ENCODE measurements around the gene GBF1. TPM values are rescaled to one million over a fixed set of nuclear protein-coding genes. Genes with fewer than 3 reads are reported as not detected.

GBF1 gene
- polyA plus RNA-seq, 1 donor from 2014 or later: 14.9 TPM

DNA sequence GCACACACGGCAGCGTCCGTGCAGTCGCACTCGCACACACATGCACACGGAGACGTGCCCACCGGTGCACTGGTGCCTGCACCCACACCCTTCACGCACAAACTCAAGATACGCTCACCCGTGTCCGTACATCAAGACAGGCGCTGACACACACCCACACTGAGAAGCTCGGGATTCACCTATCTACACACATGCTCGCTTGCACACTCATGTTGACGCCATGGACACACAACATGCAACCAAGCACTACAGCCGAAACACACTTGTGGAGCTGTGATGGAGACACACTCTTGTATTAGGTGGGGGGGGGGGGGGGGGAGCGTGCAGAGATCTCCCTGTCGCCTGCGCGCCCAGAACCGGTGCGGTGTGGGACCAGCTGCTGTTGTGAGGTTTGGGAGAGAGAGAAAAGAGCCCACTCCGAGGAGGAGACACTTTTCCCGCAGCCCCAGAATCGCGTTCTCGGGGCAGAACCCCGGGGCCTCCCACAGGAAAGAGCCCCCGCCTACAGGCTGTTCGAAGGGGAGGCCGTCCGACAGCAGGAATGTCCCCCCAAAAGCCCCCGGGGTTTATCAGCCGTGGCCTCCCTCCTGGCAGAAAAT, 149.6 kb downstream of the GBF1 start:
- no peaks in the 10 kb centered on the region for H4K20me1 ChIP-seq (ENCODE audit: insufficient read depth)
- no peak overlapping the region for H3K27ac ChIP-seq (ENCODE audit: low read length)
- peak overlapping the region; percentile 73 for H3K4me3 ChIP-seq (ENCODE audit: low read length)
- H3K9ac ChIP-seq (ENCODE audit: low read length): peak overlapping the region; percentile 39
- no peaks in the 10 kb centered on the region for H3K9me2 ChIP-seq (ENCODE audit: insufficient read depth, low read length)
- no peaks in the 10 kb centered on the region for H3K79me2 ChIP-seq (replicated peaks; ENCODE audit: insufficient read depth, low read length)
- H3K36me3 ChIP-seq (ENCODE audit: insufficient read depth, low read length): no peaks in the 10 kb centered on the region
- peaks cover 32% of the 10 kb centered on the region for H3K27me3 ChIP-seq (ENCODE audit: insufficient read depth, low read depth, low read length)
- H3F3A ChIP-seq (ENCODE audit: insufficient read depth, low read length, poor library complexity, severe bottlenecking): no peaks in the 10 kb centered on the region
- H2AFZ ChIP-seq (ENCODE audit: low read depth, low read length): no peak overlapping the region
- H3K9me3 ChIP-seq (ENCODE audit: low read length): no peaks in the 10 kb centered on the region
- TF ChIP-seq, protein P1, sequence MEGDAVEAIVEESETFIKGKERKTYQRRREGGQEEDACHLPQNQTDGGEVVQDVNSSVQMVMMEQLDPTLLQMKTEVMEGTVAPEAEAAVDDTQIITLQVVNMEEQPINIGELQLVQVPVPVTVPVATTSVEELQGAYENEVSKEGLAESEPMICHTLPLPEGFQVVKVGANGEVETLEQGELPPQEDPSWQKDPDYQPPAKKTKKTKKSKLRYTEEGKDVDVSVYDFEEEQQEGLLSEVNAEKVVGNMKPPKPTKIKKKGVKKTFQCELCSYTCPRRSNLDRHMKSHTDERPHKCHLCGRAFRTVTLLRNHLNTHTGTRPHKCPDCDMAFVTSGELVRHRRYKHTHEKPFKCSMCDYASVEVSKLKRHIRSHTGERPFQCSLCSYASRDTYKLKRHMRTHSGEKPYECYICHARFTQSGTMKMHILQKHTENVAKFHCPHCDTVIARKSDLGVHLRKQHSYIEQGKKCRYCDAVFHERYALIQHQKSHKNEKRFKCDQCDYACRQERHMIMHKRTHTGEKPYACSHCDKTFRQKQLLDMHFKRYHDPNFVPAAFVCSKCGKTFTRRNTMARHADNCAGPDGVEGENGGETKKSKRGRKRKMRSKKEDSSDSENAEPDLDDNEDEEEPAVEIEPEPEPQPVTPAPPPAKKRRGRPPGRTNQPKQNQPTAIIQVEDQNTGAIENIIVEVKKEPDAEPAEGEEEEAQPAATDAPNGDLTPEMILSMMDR (IDR thresholded peaks at IDR 0.05; ENCODE audit: poor library complexity, severe bottlenecking): no peak
- TF ChIP-seq RAD21 (conservative IDR thresholded peaks at IDR 0.05): no peak
- TF ChIP-seq MXI1 (conservative IDR thresholded peaks at IDR 0.05; ENCODE audit: poor library complexity, severe bottlenecking): peak; percentile 11
- TF ChIP-seq TAF1 (IDR thresholded peaks at IDR 0.05; ENCODE audit: low read depth): no peak
- peak; percentile 0 for TF ChIP-seq POLR2AphosphoS5 (IDR thresholded peaks at IDR 0.05)
- H3K4me2 ChIP-seq (ENCODE audit: low read length): peak overlapping the region; percentile 70

DNA sequence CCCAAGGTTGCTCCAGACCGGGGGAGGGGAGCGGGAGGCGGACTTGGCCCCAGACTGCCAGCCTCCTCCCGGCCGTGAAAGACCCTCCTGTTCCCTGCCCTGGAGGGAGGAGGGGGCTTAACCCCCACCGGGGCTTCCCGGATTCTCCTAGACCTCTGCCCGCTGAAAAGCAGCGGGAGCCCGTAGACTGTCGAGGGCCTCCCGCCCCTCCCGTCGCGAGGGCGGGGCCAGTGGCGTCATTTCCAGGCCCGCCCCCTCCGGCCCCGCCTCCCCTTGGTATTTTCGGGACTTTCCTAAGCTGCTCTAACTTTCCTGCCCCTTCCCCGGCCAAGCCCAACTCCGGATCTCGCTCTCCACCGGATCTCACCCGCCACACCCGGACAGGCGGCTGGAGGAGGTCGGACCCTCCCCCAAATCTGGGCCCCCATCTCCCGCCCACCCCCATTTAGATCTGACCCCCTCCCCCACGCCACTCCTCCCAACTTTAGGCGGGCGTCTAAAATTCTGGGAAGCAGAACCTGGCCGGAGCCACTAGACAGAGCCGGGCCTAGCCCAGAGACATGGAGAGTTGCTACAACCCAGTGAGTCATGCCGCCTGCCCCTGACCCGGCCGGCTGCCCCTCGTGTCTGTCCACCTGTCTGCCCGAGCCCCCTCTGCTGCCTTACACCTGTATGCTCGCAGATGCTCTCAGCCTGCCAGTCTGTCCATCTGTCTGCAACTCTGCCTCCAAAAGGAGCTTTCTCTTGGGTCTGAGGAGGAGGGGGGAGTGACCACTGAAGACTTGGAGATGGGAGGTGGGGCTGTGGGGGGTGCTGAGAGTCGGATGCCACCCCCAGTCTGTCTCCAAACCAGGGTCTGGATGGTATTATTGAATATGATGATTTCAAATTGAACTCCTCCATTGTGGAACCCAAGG, 150.3 kb downstream of the GBF1 start, which contains the start of gene NFKB2:
Gene NFKB2, plus strand, starts transcription at position 306 of the 917 bp plus-strand sequence. Its CDS starts 255 bp downstream, at position 561.
- Histone ChIP-seq H3K36me3 (ENCODE audit: insufficient read depth, low read length) (no peaks in the 10 kb centered on the region), H3K79me2 (replicated peaks; ENCODE audit: insufficient read depth, low read length) (no peaks in the 10 kb centered on the region), H3K27me3 (ENCODE audit: insufficient read depth, low read depth, low read length) (peaks cover 32% of the 10 kb centered on the region)

More for the DNA sequence above, 150.3 kb downstream of the GBF1 start, which contains the start of gene NFKB2:
- Histone ChIP-seq H3K9me3 (ENCODE audit: low read length) (no peaks in the 10 kb centered on the region), H4K20me1 (ENCODE audit: insufficient read depth) (no peaks in the 10 kb centered on the region), H3F3A (ENCODE audit: insufficient read depth, low read length, poor library complexity, severe bottlenecking) (no peaks in the 10 kb centered on the region), H2AFZ (ENCODE audit: low read depth, low read length) (no peak within 1 kb of the TSS), H3K4me2 (ENCODE audit: low read length) (peak within 1 kb of the TSS; percentile 70), H3K4me3 (ENCODE audit: low read length) (peak within 1 kb of the TSS; percentile 73), H3K9me2 (ENCODE audit: insufficient read depth, low read length) (no peaks in the 10 kb centered on the region), H3K27ac (ENCODE audit: low read length) (no peak within 1 kb of the TSS), H3K9ac (ENCODE audit: low read length) (peak within 1 kb of the TSS; percentile 39)
- TF ChIP-seq, protein P2, sequence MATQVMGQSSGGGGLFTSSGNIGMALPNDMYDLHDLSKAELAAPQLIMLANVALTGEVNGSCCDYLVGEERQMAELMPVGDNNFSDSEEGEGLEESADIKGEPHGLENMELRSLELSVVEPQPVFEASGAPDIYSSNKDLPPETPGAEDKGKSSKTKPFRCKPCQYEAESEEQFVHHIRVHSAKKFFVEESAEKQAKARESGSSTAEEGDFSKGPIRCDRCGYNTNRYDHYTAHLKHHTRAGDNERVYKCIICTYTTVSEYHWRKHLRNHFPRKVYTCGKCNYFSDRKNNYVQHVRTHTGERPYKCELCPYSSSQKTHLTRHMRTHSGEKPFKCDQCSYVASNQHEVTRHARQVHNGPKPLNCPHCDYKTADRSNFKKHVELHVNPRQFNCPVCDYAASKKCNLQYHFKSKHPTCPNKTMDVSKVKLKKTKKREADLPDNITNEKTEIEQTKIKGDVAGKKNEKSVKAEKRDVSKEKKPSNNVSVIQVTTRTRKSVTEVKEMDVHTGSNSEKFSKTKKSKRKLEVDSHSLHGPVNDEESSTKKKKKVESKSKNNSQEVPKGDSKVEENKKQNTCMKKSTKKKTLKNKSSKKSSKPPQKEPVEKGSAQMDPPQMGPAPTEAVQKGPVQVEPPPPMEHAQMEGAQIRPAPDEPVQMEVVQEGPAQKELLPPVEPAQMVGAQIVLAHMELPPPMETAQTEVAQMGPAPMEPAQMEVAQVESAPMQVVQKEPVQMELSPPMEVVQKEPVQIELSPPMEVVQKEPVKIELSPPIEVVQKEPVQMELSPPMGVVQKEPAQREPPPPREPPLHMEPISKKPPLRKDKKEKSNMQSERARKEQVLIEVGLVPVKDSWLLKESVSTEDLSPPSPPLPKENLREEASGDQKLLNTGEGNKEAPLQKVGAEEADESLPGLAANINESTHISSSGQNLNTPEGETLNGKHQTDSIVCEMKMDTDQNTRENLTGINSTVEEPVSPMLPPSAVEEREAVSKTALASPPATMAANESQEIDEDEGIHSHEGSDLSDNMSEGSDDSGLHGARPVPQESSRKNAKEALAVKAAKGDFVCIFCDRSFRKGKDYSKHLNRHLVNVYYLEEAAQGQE (IDR thresholded peaks at IDR 0.05; ENCODE audit: borderline replicate concordance): no peak
- TF ChIP-seq TAF1 (IDR thresholded peaks at IDR 0.05; ENCODE audit: low read depth) (no peak), POLR2AphosphoS5 (IDR thresholded peaks at IDR 0.05) (no peak), SMC3 (conservative IDR thresholded peaks at IDR 0.05; ENCODE audit: poor library complexity) (no peak), MXI1 (conservative IDR thresholded peaks at IDR 0.05; ENCODE audit: poor library complexity, severe bottlenecking) (no peak), EP300 (conservative IDR thresholded peaks at IDR 0.05; ENCODE audit: poor library complexity, severe bottlenecking) (no peak)
- TF ChIP-seq, protein P1 (IDR thresholded peaks at IDR 0.05; ENCODE audit: poor library complexity, severe bottlenecking): no peak

All from neural cell (in vitro differentiated cells).